ENCODE measurements around the gene DNAH17.

DNA sequence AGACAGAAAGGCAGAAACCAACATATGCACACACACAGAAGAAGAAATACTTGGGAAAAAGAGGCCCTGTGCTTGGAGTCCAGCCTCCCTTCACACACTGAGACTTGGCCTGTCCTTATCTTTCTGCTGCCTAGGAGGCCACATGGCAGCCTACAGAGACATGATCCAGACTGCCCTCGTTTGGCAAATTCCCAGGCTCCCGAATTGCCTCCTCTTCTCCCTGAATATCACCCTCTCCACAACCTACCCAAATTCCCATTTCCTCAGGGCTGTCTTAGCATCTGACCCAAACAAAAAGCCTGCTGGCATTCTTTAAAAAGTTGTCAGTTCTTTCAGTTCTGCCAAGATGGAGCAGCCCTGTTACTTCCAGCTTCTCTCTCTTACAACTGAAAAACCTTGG, 59.8 kb downstream of the DNAH17 start:
- TF ChIP-seq, protein P1, sequence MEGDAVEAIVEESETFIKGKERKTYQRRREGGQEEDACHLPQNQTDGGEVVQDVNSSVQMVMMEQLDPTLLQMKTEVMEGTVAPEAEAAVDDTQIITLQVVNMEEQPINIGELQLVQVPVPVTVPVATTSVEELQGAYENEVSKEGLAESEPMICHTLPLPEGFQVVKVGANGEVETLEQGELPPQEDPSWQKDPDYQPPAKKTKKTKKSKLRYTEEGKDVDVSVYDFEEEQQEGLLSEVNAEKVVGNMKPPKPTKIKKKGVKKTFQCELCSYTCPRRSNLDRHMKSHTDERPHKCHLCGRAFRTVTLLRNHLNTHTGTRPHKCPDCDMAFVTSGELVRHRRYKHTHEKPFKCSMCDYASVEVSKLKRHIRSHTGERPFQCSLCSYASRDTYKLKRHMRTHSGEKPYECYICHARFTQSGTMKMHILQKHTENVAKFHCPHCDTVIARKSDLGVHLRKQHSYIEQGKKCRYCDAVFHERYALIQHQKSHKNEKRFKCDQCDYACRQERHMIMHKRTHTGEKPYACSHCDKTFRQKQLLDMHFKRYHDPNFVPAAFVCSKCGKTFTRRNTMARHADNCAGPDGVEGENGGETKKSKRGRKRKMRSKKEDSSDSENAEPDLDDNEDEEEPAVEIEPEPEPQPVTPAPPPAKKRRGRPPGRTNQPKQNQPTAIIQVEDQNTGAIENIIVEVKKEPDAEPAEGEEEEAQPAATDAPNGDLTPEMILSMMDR (IDR thresholded peaks at IDR 0.05), result no peak
- TF ChIP-seq TAF1 (IDR thresholded peaks at IDR 0.05; ENCODE audit: borderline replicate concordance, low read depth, low read length) (no peak), EZH2phosphoT487 (IDR thresholded peaks at IDR 0.05; ENCODE audit: borderline replicate concordance, low read depth) (no peak), RXRA (IDR thresholded peaks at IDR 0.05; ENCODE audit: borderline replicate concordance, low read depth) (no peak), YY1 (IDR thresholded peaks at IDR 0.05; ENCODE audit: low read depth) (no peak), POLR2AphosphoS5 (IDR thresholded peaks at IDR 0.05; ENCODE audit: low read depth, low read length) (no peak), NFIC (IDR thresholded peaks at IDR 0.05; ENCODE audit: borderline replicate concordance) (no peak)
- TF ChIP-seq, protein P2, sequence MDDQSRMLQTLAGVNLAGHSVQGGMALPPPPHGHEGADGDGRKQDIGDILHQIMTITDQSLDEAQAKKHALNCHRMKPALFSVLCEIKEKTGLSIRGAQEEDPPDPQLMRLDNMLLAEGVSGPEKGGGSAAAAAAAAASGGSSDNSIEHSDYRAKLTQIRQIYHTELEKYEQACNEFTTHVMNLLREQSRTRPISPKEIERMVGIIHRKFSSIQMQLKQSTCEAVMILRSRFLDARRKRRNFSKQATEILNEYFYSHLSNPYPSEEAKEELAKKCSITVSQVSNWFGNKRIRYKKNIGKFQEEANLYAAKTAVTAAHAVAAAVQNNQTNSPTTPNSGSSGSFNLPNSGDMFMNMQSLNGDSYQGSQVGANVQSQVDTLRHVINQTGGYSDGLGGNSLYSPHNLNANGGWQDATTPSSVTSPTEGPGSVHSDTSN (IDR thresholded peaks at IDR 0.05), result no peak
- TF ChIP-seq, protein P3, sequence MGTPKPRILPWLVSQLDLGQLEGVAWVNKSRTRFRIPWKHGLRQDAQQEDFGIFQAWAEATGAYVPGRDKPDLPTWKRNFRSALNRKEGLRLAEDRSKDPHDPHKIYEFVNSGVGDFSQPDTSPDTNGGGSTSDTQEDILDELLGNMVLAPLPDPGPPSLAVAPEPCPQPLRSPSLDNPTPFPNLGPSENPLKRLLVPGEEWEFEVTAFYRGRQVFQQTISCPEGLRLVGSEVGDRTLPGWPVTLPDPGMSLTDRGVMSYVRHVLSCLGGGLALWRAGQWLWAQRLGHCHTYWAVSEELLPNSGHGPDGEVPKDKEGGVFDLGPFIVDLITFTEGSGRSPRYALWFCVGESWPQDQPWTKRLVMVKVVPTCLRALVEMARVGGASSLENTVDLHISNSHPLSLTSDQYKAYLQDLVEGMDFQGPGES (IDR thresholded peaks at IDR 0.05; ENCODE audit: low read depth, low read length), result no peak
- TF ChIP-seq, protein P4, sequence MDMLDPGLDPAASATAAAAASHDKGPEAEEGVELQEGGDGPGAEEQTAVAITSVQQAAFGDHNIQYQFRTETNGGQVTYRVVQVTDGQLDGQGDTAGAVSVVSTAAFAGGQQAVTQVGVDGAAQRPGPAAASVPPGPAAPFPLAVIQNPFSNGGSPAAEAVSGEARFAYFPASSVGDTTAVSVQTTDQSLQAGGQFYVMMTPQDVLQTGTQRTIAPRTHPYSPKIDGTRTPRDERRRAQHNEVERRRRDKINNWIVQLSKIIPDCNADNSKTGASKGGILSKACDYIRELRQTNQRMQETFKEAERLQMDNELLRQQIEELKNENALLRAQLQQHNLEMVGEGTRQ (IDR thresholded peaks at IDR 0.05; ENCODE audit: borderline replicate concordance, low read depth, low read length), result no peak
- TF ChIP-seq, protein P5, sequence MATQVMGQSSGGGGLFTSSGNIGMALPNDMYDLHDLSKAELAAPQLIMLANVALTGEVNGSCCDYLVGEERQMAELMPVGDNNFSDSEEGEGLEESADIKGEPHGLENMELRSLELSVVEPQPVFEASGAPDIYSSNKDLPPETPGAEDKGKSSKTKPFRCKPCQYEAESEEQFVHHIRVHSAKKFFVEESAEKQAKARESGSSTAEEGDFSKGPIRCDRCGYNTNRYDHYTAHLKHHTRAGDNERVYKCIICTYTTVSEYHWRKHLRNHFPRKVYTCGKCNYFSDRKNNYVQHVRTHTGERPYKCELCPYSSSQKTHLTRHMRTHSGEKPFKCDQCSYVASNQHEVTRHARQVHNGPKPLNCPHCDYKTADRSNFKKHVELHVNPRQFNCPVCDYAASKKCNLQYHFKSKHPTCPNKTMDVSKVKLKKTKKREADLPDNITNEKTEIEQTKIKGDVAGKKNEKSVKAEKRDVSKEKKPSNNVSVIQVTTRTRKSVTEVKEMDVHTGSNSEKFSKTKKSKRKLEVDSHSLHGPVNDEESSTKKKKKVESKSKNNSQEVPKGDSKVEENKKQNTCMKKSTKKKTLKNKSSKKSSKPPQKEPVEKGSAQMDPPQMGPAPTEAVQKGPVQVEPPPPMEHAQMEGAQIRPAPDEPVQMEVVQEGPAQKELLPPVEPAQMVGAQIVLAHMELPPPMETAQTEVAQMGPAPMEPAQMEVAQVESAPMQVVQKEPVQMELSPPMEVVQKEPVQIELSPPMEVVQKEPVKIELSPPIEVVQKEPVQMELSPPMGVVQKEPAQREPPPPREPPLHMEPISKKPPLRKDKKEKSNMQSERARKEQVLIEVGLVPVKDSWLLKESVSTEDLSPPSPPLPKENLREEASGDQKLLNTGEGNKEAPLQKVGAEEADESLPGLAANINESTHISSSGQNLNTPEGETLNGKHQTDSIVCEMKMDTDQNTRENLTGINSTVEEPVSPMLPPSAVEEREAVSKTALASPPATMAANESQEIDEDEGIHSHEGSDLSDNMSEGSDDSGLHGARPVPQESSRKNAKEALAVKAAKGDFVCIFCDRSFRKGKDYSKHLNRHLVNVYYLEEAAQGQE (IDR thresholded peaks at IDR 0.05; ENCODE audit: low read depth, low read length), result no peak

Data from SK-N-SH (cell line).